HepG2 (cell line): ENCODE results near the gene MYH15. TPM values are rescaled to one million over a fixed set of nuclear protein-coding genes. Genes with fewer than 3 reads are reported as not detected.

ENCODE experiments used
- ATAC-seq: fragments of 200-7000 bp; cut with Tn5 transposase; 3 replicates; pipeline ENCODE4 v1.9.1; 2020; ENCODE audit warnings: mild to moderate bottlenecking, moderate library complexity
- BruUV-seq: library from RNA; stranded (reverse); fragments of 400-500 nt; replicated peaks from 2 replicates; lab custom pipeline; 2021; lab: Mats Ljungman, UMichigan
- CTCF ChIA-PET: fragments of 300-600 bp; formaldehyde crosslinking; extraction: SDS; loops from one replicate; lab custom pipeline; 2021; ENCODE audit warnings: low total read pairs, inconsistent platforms, low intra/inter-chr PET ratio; lab: Yijun Ruan, JAX
- POLR2A ChIA-PET: fragments of 350-600 bp; sonication (Branson Sonifier 250); formaldehyde crosslinking; loops from one replicate; lab custom pipeline; 2020; ENCODE audit warnings: antibody characterized with exemption, inconsistent platforms; lab: Yijun Ruan, JAX
- DNase-seq: peaks from one replicate; pipeline ENCODE4 v3.0.0-alpha.2; 2015; ENCODE audit warnings: low spot score
- FAIRE-seq: peaks from 3 replicates; lab custom pipeline; 2011; peaks lifted over from hg19 to GRCh38; lab: Jason Lieb, UNC
- H2AFZ ChIP-seq: one replicate; pipeline ENCODE4 v1.6.1; 2011; ENCODE audit warnings: low read length, inconsistent platforms
- H3K27ac ChIP-seq: fragments of 300-600 bp; 3 replicates; pipeline ENCODE4 v1.8.0; 2011; ENCODE audit warnings: mixed run types, mild to moderate bottlenecking, mixed read lengths, low read length, inconsistent platforms; ENCODE audit not compliant: insufficient read depth; ENCODE audit errors: extremely low read length
- H3K27me3 ChIP-seq, 2 experiments: fragments of 200-600 bp in 1 of 2; 2 replicates in 1 of 2; 3 replicates in 1 of 2; pipeline versions ENCODE4 v1.6.0 to v1.8.0; 2011; ENCODE audit warnings: low read length in 2 of 2, mild to moderate bottlenecking in 2 of 2, moderate library complexity in 2 of 2, inconsistent platforms in 1 of 2; ENCODE audit not compliant: insufficient read depth in 2 of 2, control insufficient read depth in 1 of 2
- H3K36me3 ChIP-seq, 2 experiments: fragments of 200-600 bp in 1 of 2; replicated peaks in 1 of 2; 2 replicates in 1 of 2; 3 replicates in 1 of 2; pipeline versions ENCODE4 v1.5.1 to v1.8.0; 2011; ENCODE audit warnings: low read length in 2 of 2, inconsistent platforms in 1 of 2; ENCODE audit not compliant: insufficient read depth in 2 of 2, control insufficient read depth in 1 of 2
- H3K4me1 ChIP-seq: 2 replicates; pipeline ENCODE4 v1.5.1; 2012; ENCODE audit warnings: low read length, inconsistent platforms; ENCODE audit not compliant: insufficient read depth
- H3K4me2 ChIP-seq: 2 replicates; pipeline ENCODE4 v1.6.0; 2011; ENCODE audit warnings: low read depth, low read length, inconsistent platforms
- H3K4me3 ChIP-seq, 3 experiments: fragments of 200-600 bp in 1 of 3; sonication (generic), shearing (Covaris generic) in 1 of 3; replicated peaks in 1 of 3; 2 replicates each; pipeline ENCODE4 v1.5.1; 2011 to 2016; ENCODE audit warnings: low read length in 3 of 3, inconsistent platforms in 2 of 3, low read depth in 2 of 3, mild to moderate bottlenecking in 2 of 3, control low read depth in 1 of 3, mixed read lengths in 1 of 3; ENCODE audit not compliant: insufficient read depth in 1 of 3
- H3K79me2 ChIP-seq: one replicate; pipeline ENCODE4 v1.6.1; 2011; ENCODE audit warnings: low read length, inconsistent platforms; ENCODE audit not compliant: insufficient read depth
- H3K9ac ChIP-seq: 2 replicates; pipeline ENCODE4 v1.6.0; 2011; ENCODE audit warnings: mild to moderate bottlenecking, low read depth, low read length, inconsistent platforms; ENCODE audit not compliant: insufficient read depth
- H3K9me3 ChIP-seq: 2 replicates; pipeline ENCODE4 v1.5.1; 2012; ENCODE audit warnings: mild to moderate bottlenecking, low read length
- H4K20me1 ChIP-seq: 2 replicates; pipeline ENCODE4 v1.6.0; 2011; ENCODE audit warnings: inconsistent platforms, mild to moderate bottlenecking, low read length, moderate library complexity; ENCODE audit not compliant: insufficient read depth
- DNMT3B ChIP-seq: conservative IDR thresholded peaks from 2 replicates; pipeline ENCODE4 v1.6.1; 2016; ENCODE audit warnings: missing biosample characterization, control low read depth
- ELF4 ChIP-seq: sonication (generic); formaldehyde crosslinking; IDR thresholded peaks from 2 replicates; pipeline ENCODE4 v1.5.0; 2020; ENCODE audit warnings: missing genetic modification reagents, mild to moderate bottlenecking, moderate library complexity, borderline replicate concordance
- FOXK2 ChIP-seq: fragments of 450-650 bp; IDR thresholded peaks from 2 replicates; pipeline ENCODE4 v1.6.1; 2016
- MTERF4 ChIP-seq: sonication (generic); formaldehyde crosslinking; IDR thresholded peaks from 2 replicates; pipeline ENCODE4 v1.8.0; 2023; ENCODE audit warnings: mild to moderate bottlenecking, missing genetic modification reagents
- PHB2 ChIP-seq: fragments of 450-650 bp; IDR thresholded peaks from 2 replicates; pipeline ENCODE4 v1.6.1; 2018; ENCODE audit not compliant: partially characterized antibody
- SMC3 ChIP-seq: IDR thresholded peaks from 2 replicates; pipeline ENCODE4 v1.6.1; 2011; ENCODE audit warnings: low read length, improper control_type of control experiment
- TSC22D2 ChIP-seq: sonication (generic); formaldehyde crosslinking; IDR thresholded peaks from 2 replicates; pipeline ENCODE4 v1.5.1; 2020; ENCODE audit warnings: missing genetic modification reagents, mild to moderate bottlenecking, borderline replicate concordance
- ZFP82 ChIP-seq: sonication (generic); formaldehyde crosslinking; IDR thresholded peaks from 2 replicates; pipeline ENCODE4 v1.5.1; 2020; ENCODE audit warnings: mild to moderate bottlenecking, missing genetic modification reagents, borderline replicate concordance
- ZFYVE20 ChIP-seq: sonication (generic); formaldehyde crosslinking; IDR thresholded peaks from 2 replicates; pipeline ENCODE4 v1.8.0; 2023; ENCODE audit warnings: low read depth, mild to moderate bottlenecking, moderate library complexity, missing genetic modification reagents, borderline replicate concordance
- ZNF460 ChIP-seq: sonication (generic); formaldehyde crosslinking; IDR thresholded peaks from 2 replicates; pipeline ENCODE4 v1.5.1; 2020; ENCODE audit warnings: missing genetic modification reagents, mild to moderate bottlenecking, borderline replicate concordance
- WGBS: methylation state at CpG from one replicate; pipeline ENCODE4 v1.1.6; 2017; ENCODE audit warnings: low lambda C conversion rate; 5-methylcytosine and 5-hydroxymethylcytosine counted together
- in situ Hi-C: cut with HindIII; loops from 2 replicates; pipeline ENCODE4 v1.10.0; 2017; ENCODE audit warnings: low pct_unique_long_range_greater_than_20kb; ENCODE audit not compliant: extremely low pct_ligation_motif_present
- intact Hi-C: fragments of 100-400 bp; cut with micrococcal nuclease; formaldehyde crosslinking; loops from one replicate; pipeline ENCODE4 v1.10.0; 2022; ENCODE audit not compliant: unreplicated experiment
- polyA plus RNA-seq, 8 experiments: library from polyadenylated mRNA; depleted of rRNA in 3 of 8; stranded (reverse) in 7 of 8; unstranded in 1 of 8; fragments of >200 nt; fragmentation: Illumina TruSeq in 4 of 8; extraction: Trizol in 4 of 8; gene quantifications; 2 replicates each; pipeline versions ENCODE4 v1.2.1 to v1.2.3, GENCODE V29; 2011 to 2016; ENCODE audit warnings: low read depth in 4 of 8, missing spikeins in 1 of 8, mixed read lengths in 1 of 8; ENCODE audit not compliant: insufficient read depth in 1 of 8
- total RNA-seq, 5 experiments: library from RNA; depleted of rRNA; stranded (reverse); fragments of >200 nt; fragmentation: Illumina TruSeq; extraction: Trizol; gene quantifications; 2 replicates each; pipeline ENCODE4 v1.2.3, GENCODE V29; 2016; ENCODE audit warnings: low read depth in 1 of 5
- TF ChIP-seq, protein P1 (sequence below): sonication (generic); formaldehyde crosslinking; IDR thresholded peaks from 2 replicates; pipeline ENCODE4 v1.5.0; 2020; ENCODE audit warnings: mild to moderate bottlenecking, missing genetic modification reagents, moderate library complexity

The MYH15 gene
- total and polyA plus RNA-seq, 2 of the 13 experiments (the other 11 are each of a cell fraction or from before 2014, with no cell fraction given): 0.03 to 0.09 TPM

- no peak overlapping the region for H3K4me2 ChIP-seq
- TF ChIP-seq, protein P1, sequence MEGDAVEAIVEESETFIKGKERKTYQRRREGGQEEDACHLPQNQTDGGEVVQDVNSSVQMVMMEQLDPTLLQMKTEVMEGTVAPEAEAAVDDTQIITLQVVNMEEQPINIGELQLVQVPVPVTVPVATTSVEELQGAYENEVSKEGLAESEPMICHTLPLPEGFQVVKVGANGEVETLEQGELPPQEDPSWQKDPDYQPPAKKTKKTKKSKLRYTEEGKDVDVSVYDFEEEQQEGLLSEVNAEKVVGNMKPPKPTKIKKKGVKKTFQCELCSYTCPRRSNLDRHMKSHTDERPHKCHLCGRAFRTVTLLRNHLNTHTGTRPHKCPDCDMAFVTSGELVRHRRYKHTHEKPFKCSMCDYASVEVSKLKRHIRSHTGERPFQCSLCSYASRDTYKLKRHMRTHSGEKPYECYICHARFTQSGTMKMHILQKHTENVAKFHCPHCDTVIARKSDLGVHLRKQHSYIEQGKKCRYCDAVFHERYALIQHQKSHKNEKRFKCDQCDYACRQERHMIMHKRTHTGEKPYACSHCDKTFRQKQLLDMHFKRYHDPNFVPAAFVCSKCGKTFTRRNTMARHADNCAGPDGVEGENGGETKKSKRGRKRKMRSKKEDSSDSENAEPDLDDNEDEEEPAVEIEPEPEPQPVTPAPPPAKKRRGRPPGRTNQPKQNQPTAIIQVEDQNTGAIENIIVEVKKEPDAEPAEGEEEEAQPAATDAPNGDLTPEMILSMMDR (CRISPR knock-in tag): no peak
- no peak for TF ChIP-seq PHB2
- no peak for TF ChIP-seq FOXK2
- TF ChIP-seq TSC22D2 (CRISPR knock-in tag): no peak
- TF ChIP-seq MTERF4 (CRISPR knock-in tag): no peak
- no peak for TF ChIP-seq DNMT3B (CRISPR knock-in tag)
- no peak for TF ChIP-seq ZNF460 (CRISPR knock-in tag)
- TF ChIP-seq ZFP82 (CRISPR knock-in tag): no peak
- TF ChIP-seq SMC3: no peak
- no peak for TF ChIP-seq ZFYVE20 (CRISPR knock-in tag)
- TF ChIP-seq ELF4 (CRISPR knock-in tag): no peak
- H3K9me3 ChIP-seq: no peaks in the 10 kb centered on the region
- BruUV-seq: no TSS peak
- no peaks in the 10 kb centered on the region for H3K4me1 ChIP-seq
- CTCF ChIA-PET: no interaction called here
- no peaks in the 10 kb centered on the region for H4K20me1 ChIP-seq
- intact Hi-C loops: no loop called here
- no peak overlapping the region for H3K9ac ChIP-seq
- no peak overlapping the region for H3K27ac ChIP-seq
- H3K36me3 ChIP-seq: no peaks in the 10 kb centered on the region
- no peak overlapping the region for H2AFZ ChIP-seq
- ATAC-seq: no peak
- FAIRE-seq: no peak
- POLR2A ChIA-PET: no interaction called here
- 43% methylated on average over 2 of the region's 5 CpGs for WGBS
- DNase-seq: no peak
- H3K4me3 ChIP-seq: no peak overlapping the region
- no peaks in the 10 kb centered on the region; a peak in 1 of 5 replicates for H3K27me3 ChIP-seq
- in situ Hi-C loops: no loop called here
- no peaks in the 10 kb centered on the region for H3K79me2 ChIP-seq
These were observed 41.3 kb downstream of the MYH15 start for GRCh38 chr3:108469126-108469525.
